ENCODE data around the gene BRD2. TPM values are rescaled to one million over a fixed set of nuclear protein-coding genes. Genes with fewer than 3 reads are reported as not detected.
A peak's percentile ranks its signal among the peaks of the same experiment; 100 is the strongest.

Gene BRD2
- total RNA-seq = 100 to 1,000 TPM; 219 to 235 TPM

DNA sequence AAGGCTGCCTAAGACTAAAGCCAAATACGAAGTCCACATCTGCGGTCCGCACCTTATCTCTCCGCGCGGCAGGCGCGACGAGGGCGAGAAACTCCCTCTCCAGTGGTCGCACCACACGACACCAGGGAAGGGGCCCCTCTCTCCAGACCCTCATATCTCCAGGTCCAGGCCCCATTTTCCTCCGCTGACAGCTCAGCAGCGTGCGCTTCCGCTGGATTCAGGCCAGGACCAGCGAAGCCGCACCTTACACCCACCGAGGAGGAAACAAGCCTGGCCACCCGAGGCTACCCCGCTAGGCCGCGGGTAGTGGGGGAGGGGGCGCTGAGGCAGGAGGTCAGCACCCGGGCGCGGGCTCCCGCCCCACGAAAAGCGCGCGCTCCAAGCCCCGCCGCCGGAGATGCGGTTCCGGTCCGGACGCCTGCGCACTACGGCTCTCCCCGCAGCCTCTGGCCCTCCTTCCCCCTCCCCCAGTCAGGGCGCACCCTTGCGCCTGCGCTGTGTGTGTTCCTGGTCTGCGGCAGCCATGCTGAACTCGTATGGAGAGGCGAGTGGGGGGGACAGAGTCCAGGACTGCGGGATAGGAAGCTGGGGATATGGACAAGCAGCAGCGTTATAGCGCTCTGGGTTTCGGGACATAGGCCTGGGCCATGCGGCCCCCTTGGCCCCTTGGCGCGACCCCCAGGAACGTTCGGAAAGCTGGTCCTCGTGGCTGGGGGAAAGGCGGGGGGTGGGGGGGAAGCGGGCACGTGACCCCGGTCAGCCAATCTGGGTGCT, at the start of gene BRD2:
Gene BRD2, plus strand, starts transcription at position 502 of the 774 bp plus-strand sequence. CDS start 4,305 bp downstream, outside the sequence.
- ChIA-PET CTCF (interaction anchor here (0.6 to 17.0 kb wide), 27 partner anchors 9 to 167 kb away, joined by 3 to 246 read pairs (median 5); partner anchors contain the start of genes HLA-DMA, HLA-DMB and TAP2), POLR2A (interaction anchor here (0.6 to 30.4 kb wide), 15 partner anchors 7 to 772 kb away, joined by 3 to 852 read pairs (median 5); partner anchors contain the start of genes BRD2, HLA-DMA, HLA-DMB and PSMB8)
- Mint-ChIP-seq H3K4me1 (ENCODE audit: low read depth) (peaks cover 33% of the 10 kb centered on the region), H3K9me3 (no peaks in the 10 kb centered on the region), H3K4me3 (peak within 1 kb of the TSS; percentile 95), H3K27ac (peak within 1 kb of the TSS; percentile 99), H3K36me3 (ENCODE audit: low read depth) (peaks cover 48% of the 10 kb centered on the region), H3K27me3 (no peaks in the 10 kb centered on the region)
- intact Hi-C loops (cut with micrococcal nuclease) = loop anchor here (2.0 kb wide), 1 partner anchor 27 kb away; the partner anchor contains the start of gene HLA-DMB
- ATAC-seq = peak; percentile 50
- peak; percentile 95 for DNase-seq
- TF ChIP-seq, protein P1, sequence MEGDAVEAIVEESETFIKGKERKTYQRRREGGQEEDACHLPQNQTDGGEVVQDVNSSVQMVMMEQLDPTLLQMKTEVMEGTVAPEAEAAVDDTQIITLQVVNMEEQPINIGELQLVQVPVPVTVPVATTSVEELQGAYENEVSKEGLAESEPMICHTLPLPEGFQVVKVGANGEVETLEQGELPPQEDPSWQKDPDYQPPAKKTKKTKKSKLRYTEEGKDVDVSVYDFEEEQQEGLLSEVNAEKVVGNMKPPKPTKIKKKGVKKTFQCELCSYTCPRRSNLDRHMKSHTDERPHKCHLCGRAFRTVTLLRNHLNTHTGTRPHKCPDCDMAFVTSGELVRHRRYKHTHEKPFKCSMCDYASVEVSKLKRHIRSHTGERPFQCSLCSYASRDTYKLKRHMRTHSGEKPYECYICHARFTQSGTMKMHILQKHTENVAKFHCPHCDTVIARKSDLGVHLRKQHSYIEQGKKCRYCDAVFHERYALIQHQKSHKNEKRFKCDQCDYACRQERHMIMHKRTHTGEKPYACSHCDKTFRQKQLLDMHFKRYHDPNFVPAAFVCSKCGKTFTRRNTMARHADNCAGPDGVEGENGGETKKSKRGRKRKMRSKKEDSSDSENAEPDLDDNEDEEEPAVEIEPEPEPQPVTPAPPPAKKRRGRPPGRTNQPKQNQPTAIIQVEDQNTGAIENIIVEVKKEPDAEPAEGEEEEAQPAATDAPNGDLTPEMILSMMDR (IDR thresholded peaks at IDR 0.05) = no peak

DNA sequence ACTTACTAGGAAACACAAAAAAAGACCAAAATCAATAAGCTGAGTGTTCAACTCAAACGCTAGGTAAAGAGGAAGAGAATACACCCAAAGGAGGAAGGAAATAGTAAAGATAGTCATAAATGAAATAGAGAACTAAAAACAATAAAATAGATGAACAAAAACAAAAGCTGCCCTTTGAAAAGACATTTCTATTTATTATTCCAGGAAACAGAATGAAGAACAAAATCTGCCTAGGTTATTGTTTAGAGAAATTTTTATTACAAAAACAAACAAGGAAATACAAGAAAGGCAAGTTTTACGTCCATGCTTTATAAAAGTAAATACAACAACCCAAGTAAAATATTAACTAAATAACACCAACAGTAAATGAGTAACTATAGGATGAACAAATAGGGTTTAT, 47.7 kb upstream of the BRD2 start:
- ATAC-seq (no peak), DNase-seq (no peak)
- TF ChIP-seq, protein P1 (IDR thresholded peaks at IDR 0.05) = no peak
- ChIA-PET POLR2A (interaction anchor here (1.3 to 2.7 kb wide), 3 partner anchors 10 to 51 kb away, joined by 4 to 6 read pairs (median 4); no protein-coding TSS in a partner anchor), CTCF (interaction anchor here (0.8 to 10.3 kb wide), 5 partner anchors 13 to 83 kb away, joined by 3 to 64 read pairs (median 5); partner anchors contain the start of genes HLA-DMA and TAP2)
- Mint-ChIP-seq H3K27me3 (no peaks in the 10 kb centered on the region), H3K4me1 (ENCODE audit: low read depth) (no peaks in the 10 kb centered on the region), H3K9me3 (no peaks in the 10 kb centered on the region), H3K36me3 (ENCODE audit: low read depth) (no peaks in the 10 kb centered on the region), H3K27ac (no peak overlapping the region), H3K4me3 (no peak overlapping the region)
- intact Hi-C loops (cut with micrococcal nuclease) = no loop called here

DNA sequence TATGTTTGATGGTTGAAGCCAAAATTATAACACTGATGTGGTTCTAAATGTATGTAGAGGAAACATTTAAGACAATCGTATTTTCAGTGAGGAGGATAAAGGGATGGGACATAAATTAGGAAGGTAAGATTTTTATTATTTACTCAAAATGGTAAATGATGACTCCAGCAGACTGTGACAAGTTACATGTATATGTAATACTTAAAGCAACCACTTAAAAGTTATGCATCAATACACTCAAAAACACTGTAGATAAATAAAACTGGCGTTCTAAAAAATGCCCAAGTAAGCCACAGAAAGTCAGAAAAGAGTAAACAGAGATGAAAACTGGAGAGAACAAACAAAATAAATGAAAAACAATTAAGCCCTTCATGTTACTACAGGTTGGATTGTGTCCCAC, 46.3 kb upstream of the BRD2 start:
- intact Hi-C loops (cut with micrococcal nuclease) = no loop called here
- Mint-ChIP-seq H3K4me3 (no peak overlapping the region), H3K4me1 (ENCODE audit: low read depth) (no peaks in the 10 kb centered on the region), H3K27me3 (no peaks in the 10 kb centered on the region), H3K9me3 (no peaks in the 10 kb centered on the region), H3K27ac (no peak overlapping the region), H3K36me3 (ENCODE audit: low read depth) (no peaks in the 10 kb centered on the region)
- ChIA-PET POLR2A (interaction anchor here (1.7 to 2.7 kb wide), 2 partner anchors 48 to 50 kb away, joined by 4 to 6 read pairs; no protein-coding TSS in a partner anchor), CTCF (interaction anchor here (1.5 to 10.3 kb wide), 3 partner anchors 11 to 63 kb away, joined by 5 to 64 read pairs (median 14); partner anchors contain the start of gene HLA-DMA)
- DNase-seq (no peak), ATAC-seq (no peak)
- TF ChIP-seq, protein P1 (IDR thresholded peaks at IDR 0.05) = no peak

DNA sequence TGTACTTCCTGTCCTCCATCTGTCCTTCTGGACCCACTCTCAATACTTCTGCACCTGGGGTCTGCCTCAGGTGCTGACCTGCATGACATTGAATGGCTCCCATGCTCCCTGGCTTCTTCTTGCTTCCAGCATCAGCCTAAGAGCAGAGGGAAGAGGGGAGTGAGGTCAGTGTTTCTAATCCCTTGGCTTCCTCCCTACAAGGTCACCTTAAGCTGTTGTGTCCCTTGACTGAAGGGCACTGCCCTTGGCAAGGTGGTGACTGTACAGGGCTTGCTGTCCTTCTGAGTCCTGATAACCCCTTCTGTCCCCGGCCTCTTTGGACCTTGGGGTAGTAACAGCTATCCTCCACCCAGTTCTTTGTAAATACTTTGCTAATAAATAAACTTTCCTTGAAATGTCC, 37.2 kb upstream of the BRD2 start:
- intact Hi-C loops (cut with micrococcal nuclease) = loop anchor here (2.0 kb wide), 1 partner anchor 54 kb away; no protein-coding TSS in a partner anchor
- POLR2A ChIA-PET = interaction anchor here (1.0 to 15.8 kb wide), 2 partner anchors 10 to 44 kb away, joined by 4 to 392 read pairs; partner anchors contain the start of gene BRD2

More for the DNA sequence above, 37.2 kb upstream of the BRD2 start:
- no peak for ATAC-seq
- Mint-ChIP-seq H3K4me1 (ENCODE audit: low read depth) (peaks cover 6% of the 10 kb centered on the region), H3K27me3 (no peaks in the 10 kb centered on the region), H3K27ac (no peak overlapping the region), H3K9me3 (no peaks in the 10 kb centered on the region), H3K36me3 (ENCODE audit: low read depth) (no peaks in the 10 kb centered on the region), H3K4me3 (no peak overlapping the region)
- TF ChIP-seq, protein P1 (IDR thresholded peaks at IDR 0.05) = no peak
- DNase-seq = no peak
- CTCF ChIA-PET = interaction anchor here (1.2 to 15.9 kb wide), 8 partner anchors 10 to 69 kb away, joined by 4 to 372 read pairs (median 35); partner anchors contain the start of genes BRD2, HLA-DMA and HLA-DMB
